IMR-90 (cell line): ENCODE results near the gene ALDH1B1. TPM values are rescaled to one million over a fixed set of nuclear protein-coding genes. Genes with fewer than 3 reads are reported as not detected.

ENCODE experiments used
- ATAC-seq: fragments of 200-7000 bp; cut with Tn5 transposase; 2 replicates; pipeline ENCODE4 v1.9.1; 2020; ENCODE audit warnings: low read depth, mild to moderate bottlenecking, moderate library complexity
- BruUV-seq: library from RNA; stranded (reverse); fragments of 400-500 nt; replicated peaks from 2 replicates; lab custom pipeline; 2021; lab: Mats Ljungman, UMichigan
- CTCF ChIA-PET: fragments of 300-600 bp; formaldehyde crosslinking; extraction: SDS; loops from one replicate; lab custom pipeline; 2021; ENCODE audit warnings: antibody characterized with exemption; lab: Yijun Ruan, JAX
- POLR2A ChIA-PET: fragments of 300-600 bp; sonication (Branson Sonifier 250); formaldehyde crosslinking; loops from one replicate; lab custom pipeline; 2022; ENCODE audit warnings: antibody characterized with exemption; ENCODE audit not compliant: unreplicated experiment; lab: Charles Lee
- DNase-seq: peaks from one replicate; pipeline ENCODE4 v3.0.0; 2013
- H2AFZ ChIP-seq: replicated peaks from 2 replicates; pipeline ENCODE3; 2013; ENCODE audit warnings: low read length, mild to moderate bottlenecking; ENCODE audit not compliant: poor library complexity
- H2AK5ac ChIP-seq: 2 replicates; pipeline ENCODE4 v1.6.1; 2013; ENCODE audit warnings: low read depth, low read length, inconsistent platforms
- H2AK9ac ChIP-seq: replicated peaks from 2 replicates; pipeline ENCODE3; 2013; ENCODE audit warnings: mild to moderate bottlenecking, low read depth, low read length, moderate library complexity; ENCODE audit not compliant: poor library complexity
- H2BK120ac ChIP-seq: 2 replicates; pipeline ENCODE4 v1.6.1; 2013; ENCODE audit warnings: low read depth, low read length, inconsistent platforms
- H2BK15ac ChIP-seq: 3 replicates; pipeline ENCODE4 v1.6.1; 2013; ENCODE audit warnings: low read depth, low read length, inconsistent platforms
- H2BK20ac ChIP-seq: 2 replicates; pipeline ENCODE4 v1.6.1; 2013; ENCODE audit warnings: low read depth, mild to moderate bottlenecking, inconsistent platforms, low read length, moderate library complexity
- H2BK5ac ChIP-seq: 2 replicates; pipeline ENCODE4 v1.6.1; 2013; ENCODE audit warnings: mild to moderate bottlenecking, low read depth, low read length, inconsistent platforms; ENCODE audit not compliant: poor library complexity, severe bottlenecking
- H3K14ac ChIP-seq: replicated peaks from 2 replicates; pipeline ENCODE4 v1.6.1; 2013; ENCODE audit warnings: low read depth, low read length, inconsistent platforms
- H3K18ac ChIP-seq: 2 replicates; pipeline ENCODE4 v1.6.1; 2013; ENCODE audit warnings: low read depth, low read length, control low read depth
- H3K23ac ChIP-seq: 2 replicates; pipeline ENCODE4 v1.6.1; 2013; ENCODE audit warnings: low read depth, low read length, inconsistent platforms
- H3K27ac ChIP-seq: 2 replicates; pipeline ENCODE4 v1.5.1; 2013; ENCODE audit warnings: mild to moderate bottlenecking, control low read depth, low read length; ENCODE audit not compliant: insufficient read depth
- H3K27me3 ChIP-seq: 2 replicates; pipeline ENCODE4 v1.6.1; 2013; ENCODE audit warnings: low read length; ENCODE audit not compliant: control insufficient read depth, insufficient read depth
- H3K36me3 ChIP-seq: 2 replicates; pipeline ENCODE4 v1.6.1; 2013; ENCODE audit warnings: low read length, mixed read lengths; ENCODE audit not compliant: control insufficient read depth, insufficient read depth
- H3K4ac ChIP-seq: 2 replicates; pipeline ENCODE4 v1.6.1; 2013; ENCODE audit warnings: low read depth, low read length, inconsistent platforms
- H3K4me1 ChIP-seq: 2 replicates; pipeline ENCODE4 v1.6.1; 2013; ENCODE audit warnings: low read length, mixed read lengths; ENCODE audit not compliant: control insufficient read depth, insufficient read depth
- H3K4me2 ChIP-seq: 2 replicates; pipeline ENCODE4 v1.6.1; 2013; ENCODE audit warnings: low read depth, mild to moderate bottlenecking, control low read depth, low read length, moderate library complexity
- H3K4me3 ChIP-seq: 2 replicates; pipeline ENCODE4 v1.5.1; 2013; ENCODE audit warnings: low read depth, mild to moderate bottlenecking, control low read depth, low read length, moderate library complexity; ENCODE audit not compliant: insufficient read depth
- H3K56ac ChIP-seq: 2 replicates; pipeline ENCODE4 v1.6.1; 2013; ENCODE audit warnings: low read length, inconsistent platforms; ENCODE audit not compliant: insufficient read depth; ENCODE audit errors: extremely low read depth
- H3K79me1 ChIP-seq, 2 experiments: 2 replicates each; pipeline ENCODE4 v1.6.1; 2013; ENCODE audit warnings: low read length in 2 of 2, inconsistent platforms in 1 of 2, low read depth in 1 of 2
- H3K9ac ChIP-seq: 2 replicates; pipeline ENCODE4 v1.6.1; 2013; ENCODE audit warnings: low read depth, low read length, control low read depth
- H3K9me1 ChIP-seq: 2 replicates; pipeline ENCODE4 v1.6.1; 2013; ENCODE audit warnings: low read length, inconsistent platforms; ENCODE audit not compliant: insufficient read depth
- H3K9me3 ChIP-seq: 2 replicates; pipeline ENCODE4 v1.6.1; 2013; ENCODE audit warnings: low read length; ENCODE audit not compliant: control insufficient read depth, insufficient read depth
- H4K20me1 ChIP-seq: 2 replicates; pipeline ENCODE4 v1.6.1; 2013; ENCODE audit warnings: low read length, inconsistent platforms; ENCODE audit not compliant: insufficient read depth
- H4K5ac ChIP-seq: 2 replicates; pipeline ENCODE4 v1.6.1; 2013; ENCODE audit warnings: mild to moderate bottlenecking, low read depth, low read length, control low read depth
- H4K8ac ChIP-seq, 2 experiments: 2 replicates each; pipeline ENCODE4 v1.6.1; 2013; ENCODE audit warnings: low read depth in 2 of 2, low read length in 2 of 2, control low read depth in 1 of 2, inconsistent platforms in 1 of 2
- H4K91ac ChIP-seq: 2 replicates; pipeline ENCODE4 v1.6.1; 2013; ENCODE audit warnings: low read depth, low read length, inconsistent platforms; ENCODE audit not compliant: insufficient read depth
- CEBPB ChIP-seq: IDR thresholded peaks from 2 replicates; pipeline ENCODE4 v1.6.1; 2012; ENCODE audit warnings: low read depth, low read length, improper control_type of control experiment
- RCOR1 ChIP-seq: IDR thresholded peaks from 2 replicates; pipeline ENCODE4 v1.6.1; 2012; ENCODE audit warnings: mild to moderate bottlenecking, low read length, improper control_type of control experiment; ENCODE audit not compliant: insufficient replicate concordance
- RFX5 ChIP-seq: IDR thresholded peaks from 2 replicates; pipeline ENCODE4 v1.8.0; 2012; ENCODE audit warnings: low read depth, mild to moderate bottlenecking, low read length, moderate library complexity
- dilution Hi-C: fragments of 300-500 bp; cut with HindIII; formaldehyde crosslinking; loops from one replicate; pipeline ENCODE4 v1.14.3; 2018; ENCODE audit warnings: low sequenced_read_pairs; ENCODE audit not compliant: unreplicated experiment
- in situ Hi-C: fragments of 300-500 bp; cut with MboI; formaldehyde crosslinking; loops from 3 replicates; pipeline ENCODE4 v1.14.3; 2019; ENCODE audit warnings: low sequenced_read_pairs, inconsistent platforms, mixed read lengths
- intact Hi-C: fragments of 100-400 bp; cut with micrococcal nuclease; formaldehyde crosslinking; loops from 2 replicates; pipeline ENCODE4 v1.10.0; 2022
- polyA plus RNA-seq, 3 experiments: library from polyadenylated mRNA; depleted of rRNA; stranded (reverse); fragments of >200 nt; gene quantifications; 2 replicates each; pipeline ENCODE4 v1.2.3, GENCODE V29; 2012; ENCODE audit warnings: low replicate concordance in 1 of 3
- total RNA-seq: library from RNA; depleted of rRNA; stranded (reverse); fragments of >200 nt; gene quantifications from 2 replicates; pipeline ENCODE4 v1.2.3, GENCODE V29; 2012

ALDH1B1 gene
- total and polyA plus RNA-seq, 2 of the 4 experiments (the other 2 are of a cell fraction), result 29.6 to 37.6 TPM

DNA sequence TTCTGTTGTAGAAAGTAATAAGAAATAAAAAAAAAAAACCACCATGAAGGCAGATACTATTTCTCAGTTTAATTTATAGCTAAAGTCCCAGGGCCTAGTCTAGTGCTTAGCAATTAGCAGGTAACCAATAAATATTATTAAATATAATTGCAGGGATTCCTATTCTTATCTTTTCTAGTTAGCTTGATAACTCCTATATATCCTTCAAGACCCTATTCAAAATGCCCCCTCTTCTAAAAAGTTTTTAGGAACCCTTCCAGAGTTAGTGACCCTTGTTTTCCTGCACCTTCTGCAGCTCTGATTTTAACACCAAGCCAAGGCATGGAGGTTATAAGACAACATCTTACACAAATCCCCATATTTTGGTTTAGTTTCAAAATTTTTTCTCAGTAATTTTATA lies 24.6 kb upstream of the ALDH1B1 start:
- H3K27me3 ChIP-seq, result peaks cover 40% of the 10 kb centered on the region
- peaks cover 3% of the 10 kb centered on the region for H3K4me1 ChIP-seq
- no peak overlapping the region for H4K91ac ChIP-seq
- H2AK9ac ChIP-seq, result no peak overlapping the region
- H3K56ac ChIP-seq, result no peak overlapping the region
- no peak overlapping the region for H2BK20ac ChIP-seq
- intact Hi-C loops, result no loop called here
- ChIA-PET CTCF (interaction anchor here (0.6 to 1.5 kb wide), 2 partner anchors 9 to 25 kb away, joined by 3 to 4 read pairs; no protein-coding TSS in a partner anchor), POLR2A (no interaction called here)
- TF ChIP-seq RFX5 (no peak), RCOR1 (no peak), CEBPB (no peak)
- no peak overlapping the region for H4K8ac ChIP-seq
- no peak overlapping the region for H3K23ac ChIP-seq
- H3K14ac ChIP-seq, result no peak overlapping the region
- H2AFZ ChIP-seq, result no peak overlapping the region
- H3K9ac ChIP-seq, result no peak overlapping the region
- no peaks in the 10 kb centered on the region for H4K20me1 ChIP-seq
- H2AK5ac ChIP-seq, result no peak overlapping the region
- H4K5ac ChIP-seq, result no peak overlapping the region
- DNase-seq (no peak), ATAC-seq (no peak)
- no peak overlapping the region for H3K27ac ChIP-seq
- in situ Hi-C loops, result loop anchor here (10.0 to 25.0 kb wide), 3 partner anchors 283 to 881 kb away; partner anchors contain the start of gene POLR1E
- no peaks in the 10 kb centered on the region for H3K36me3 ChIP-seq
- H3K9me3 ChIP-seq, result no peaks in the 10 kb centered on the region
- H3K4ac ChIP-seq, result no peak overlapping the region
- H3K18ac ChIP-seq, result no peak overlapping the region
- H3K9me1 ChIP-seq, result no peaks in the 10 kb centered on the region
- dilution Hi-C loops, result no loop called here
- no peak overlapping the region for H2BK120ac ChIP-seq
- H2BK15ac ChIP-seq, result no peak overlapping the region
- no TSS peak for BruUV-seq
- H3K4me2 ChIP-seq, result no peak overlapping the region
- no peaks in the 10 kb centered on the region for H3K79me1 ChIP-seq
- no peak overlapping the region for H2BK5ac ChIP-seq
- H3K4me3 ChIP-seq, result no peak overlapping the region
